ENCODE data around the gene TWIST2. TPM values are rescaled to one million over a fixed set of nuclear protein-coding genes. Genes with fewer than 3 reads are reported as not detected.

The TWIST2 gene
- total and polyA plus RNA-seq, 9 of the 15 experiments (the other 6 are each of a cell fraction or from before 2014, with no cell fraction given): not detected

- DNase-seq (ENCODE audit: extremely low read depth in 1 of 4, low spot score in 3 of 4): no peak
- H3K79me2 ChIP-seq (ENCODE audit: control insufficient read depth, insufficient read depth, low read length): no peaks in the 10 kb centered on the region
- H3K27me3 ChIP-seq (ENCODE audit: control insufficient read depth in 2 of 2, insufficient read depth in 2 of 2, low read length in 2 of 2): peaks cover 0 to 18% of the 10 kb centered on the region in 2 experiments; a peak in 3 of 5 replicates
- no peak overlapping the region for H3K27ac ChIP-seq (ENCODE audit: extremely low read depth, low read depth, low read length)
- no peaks in the 10 kb centered on the region for H3K9me3 ChIP-seq (replicated peaks; ENCODE audit: control insufficient read depth, insufficient read depth, low read depth, low read length)
- no peak for ATAC-seq
- H3K9me1 ChIP-seq (ENCODE audit: control insufficient read depth, insufficient read depth, low read length): no peaks in the 10 kb centered on the region
- no peak overlapping the region for H3K4me3 ChIP-seq
- in situ Hi-C loops (cut with MboI): no loop called here
- H3K4me2 ChIP-seq (ENCODE audit: insufficient read depth, low read length): no peak overlapping the region
- H3K36me3 ChIP-seq (ENCODE audit: control insufficient read depth, insufficient read depth, low read length): no peaks in the 10 kb centered on the region
- no peak overlapping the region for H2AFZ ChIP-seq (ENCODE audit: low read depth, low read length)
- 6% methylated on average over 5 of the region's 7 CpGs for WGBS (ENCODE audit: insufficient coverage, low coverage, missing lambda C conversion rate)
- no peak overlapping the region for H3K9ac ChIP-seq (ENCODE audit: insufficient read depth in 1 of 2, low read depth in 2 of 2, low read length in 2 of 2)
- H4K20me1 ChIP-seq (replicated peaks; ENCODE audit: control insufficient read depth, insufficient read depth, low read length): no peaks in the 10 kb centered on the region
- no TSS peak for BruUV-seq (replicated peaks)
- POLR2A ChIA-PET: interaction anchor here (0.8 kb wide), 1 partner anchor 9 kb away, joined by 3 read pairs; no protein-coding TSS in a partner anchor
- intact Hi-C loops (cut with micrococcal nuclease): no loop called here
- no peak for FAIRE-seq
- CTCF ChIA-PET (ENCODE audit: low intra/inter-chr PET ratio): no interaction called here
- no peaks in the 10 kb centered on the region for H3K4me1 ChIP-seq (replicated peaks in 1 of 2; ENCODE audit: control insufficient read depth in 2 of 2, insufficient read depth in 2 of 2, low read length in 2 of 2)
- TF ChIP-seq CREB3 (tag; conservative IDR thresholded peaks at IDR 0.05; ENCODE audit: low read depth) (no peak), ATF2 (CRISPR knock-in tag; IDR thresholded peaks at IDR 0.05) (peak; percentile 51; the same call in 1 of the 2 replicates), MAFF (IDR thresholded peaks at IDR 0.05; ENCODE audit: low read length) (no peak), JUN (IDR thresholded peaks at IDR 0.05; ENCODE audit: borderline replicate concordance, low read depth, low read length) (no peak), JUN (CRISPR knock-in tag; IDR thresholded peaks at IDR 0.05; ENCODE audit: borderline replicate concordance) (no peak), ZC3H8 (IDR thresholded peaks at IDR 0.05) (no peak), DMBX1 (CRISPR knock-in tag; IDR thresholded peaks at IDR 0.05; ENCODE audit: borderline replicate concordance) (no peak), FOXP4 (CRISPR knock-in tag; IDR thresholded peaks at IDR 0.05; ENCODE audit: borderline replicate concordance) (peak; percentile 42; the same call in 1 of the 2 replicates), CSDE1 (IDR thresholded peaks at IDR 0.05) (no peak), SRSF1 (IDR thresholded peaks at IDR 0.05; ENCODE audit: low read depth, low read length) (no peak), ZNF431 (CRISPR knock-in tag; IDR thresholded peaks at IDR 0.05) (peak; percentile 84), SMAD2 (IDR thresholded peaks at IDR 0.05; ENCODE audit: low read depth, low read length) (no peak), FOXK1 (CRISPR knock-in tag; IDR thresholded peaks at IDR 0.05; ENCODE audit: borderline replicate concordance) (peak; percentile 88; the same call in 1 of the 2 replicates), BHLHE40 (IDR thresholded peaks at IDR 0.05; ENCODE audit: low read length) (no peak)
- TF ChIP-seq, protein P1, sequence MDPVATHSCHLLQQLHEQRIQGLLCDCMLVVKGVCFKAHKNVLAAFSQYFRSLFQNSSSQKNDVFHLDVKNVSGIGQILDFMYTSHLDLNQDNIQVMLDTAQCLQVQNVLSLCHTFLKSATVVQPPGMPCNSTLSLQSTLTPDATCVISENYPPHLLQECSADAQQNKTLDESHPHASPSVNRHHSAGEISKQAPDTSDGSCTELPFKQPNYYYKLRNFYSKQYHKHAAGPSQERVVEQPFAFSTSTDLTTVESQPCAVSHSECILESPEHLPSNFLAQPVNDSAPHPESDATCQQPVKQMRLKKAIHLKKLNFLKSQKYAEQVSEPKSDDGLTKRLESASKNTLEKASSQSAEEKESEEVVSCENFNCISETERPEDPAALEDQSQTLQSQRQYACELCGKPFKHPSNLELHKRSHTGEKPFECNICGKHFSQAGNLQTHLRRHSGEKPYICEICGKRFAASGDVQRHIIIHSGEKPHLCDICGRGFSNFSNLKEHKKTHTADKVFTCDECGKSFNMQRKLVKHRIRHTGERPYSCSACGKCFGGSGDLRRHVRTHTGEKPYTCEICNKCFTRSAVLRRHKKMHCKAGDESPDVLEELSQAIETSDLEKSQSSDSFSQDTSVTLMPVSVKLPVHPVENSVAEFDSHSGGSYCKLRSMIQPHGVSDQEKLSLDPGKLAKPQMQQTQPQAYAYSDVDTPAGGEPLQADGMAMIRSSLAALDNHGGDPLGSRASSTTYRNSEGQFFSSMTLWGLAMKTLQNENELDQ (CRISPR knock-in tag; IDR thresholded peaks at IDR 0.05; ENCODE audit: borderline replicate concordance): peak; percentile 96
Observed at GRCh38 chr2:238881353-238882081, 33.6 kb downstream of the TWIST2 start.

Measured in K562 (cell line).